B cell (primary cell): ENCODE measurements around the gene RPL28. TPM values are rescaled to one million over a fixed set of nuclear protein-coding genes. Genes with fewer than 3 reads are reported as not detected.

ENCODE experiments used
- ATAC-seq: fragments of 200-7000 bp; cut with Tn5 transposase; one replicate; pipeline ENCODE4 v1.10.0; 2021; ENCODE audit warnings: low read depth, mild to moderate bottlenecking, moderate number of reproducible peaks, moderate library complexity
- CTCF ChIA-PET: fragments of 350-600 bp; sonication (Branson Sonifier 250); formaldehyde crosslinking; loops from one replicate; lab custom pipeline; 2021; ENCODE audit warnings: antibody characterized with exemption, inconsistent platforms; lab: Charles Lee
- POLR2A ChIA-PET: fragments of 350-600 bp; sonication (Branson Sonifier 250); formaldehyde crosslinking; loops from one replicate; lab custom pipeline; 2021; ENCODE audit warnings: antibody characterized with exemption; lab: Charles Lee
- DNase-seq: peaks from one replicate; pipeline ENCODE4 v3.0.0; 2013
- H2AFZ ChIP-seq: 2 replicates; pipeline ENCODE4 v1.6.1; 2012; ENCODE audit warnings: mild to moderate bottlenecking, low read depth, low read length; ENCODE audit not compliant: insufficient read depth, poor library complexity, severe bottlenecking
- H3K27ac ChIP-seq, 2 donors: 1 replicate in 1 of 2; 2 replicates in 1 of 2; pipeline ENCODE4 v1.5.1; 2012 to 2013; ENCODE audit warnings: low read length in 2 of 2, mild to moderate bottlenecking in 2 of 2, moderate library complexity in 1 of 2
- H3K27me3 ChIP-seq, 4 experiments: fragments of 200-600 bp in 1 of 4; sonication (generic) in 1 of 4; replicated peaks in 1 of 4; 1 replicate in 2 of 4; 2 replicates in 2 of 4; pipeline versions ENCODE4 v1.6.1 to v1.7.0; 2013 to 2016; ENCODE audit warnings: low read length in 3 of 4, mild to moderate bottlenecking in 2 of 4, mixed read lengths in 1 of 4, moderate library complexity in 1 of 4; ENCODE audit not compliant: insufficient read depth in 4 of 4, control insufficient read depth in 3 of 4; ENCODE audit errors: control extremely low read depth in 1 of 4
- H3K36me3 ChIP-seq, 2 experiments: replicated peaks in 1 of 2; 1 replicate in 1 of 2; 2 replicates in 1 of 2; pipeline versions ENCODE4 v1.6.1 to v1.7.1; 2013; ENCODE audit warnings: low read length in 1 of 2; ENCODE audit not compliant: insufficient read depth in 2 of 2, control insufficient read depth in 1 of 2; ENCODE audit errors: control extremely low read depth in 1 of 2, extremely low read depth in 1 of 2
- H3K4me1 ChIP-seq, 2 donors: fragments of 200-600 bp in 1 of 2; sonication (generic) in 1 of 2; 1 replicate in 1 of 2; 2 replicates in 1 of 2; pipeline versions ENCODE4 v1.5.1 to v1.6.1; 2013 to 2017; ENCODE audit warnings: low read length in 2 of 2; ENCODE audit not compliant: control insufficient read depth in 2 of 2, insufficient read depth in 2 of 2
- H3K4me2 ChIP-seq: replicated peaks from 2 replicates; pipeline ENCODE3; 2012; ENCODE audit warnings: mild to moderate bottlenecking, low read depth, low read length; ENCODE audit not compliant: poor library complexity, severe bottlenecking
- H3K4me3 ChIP-seq, 5 experiments: fragments of 200-600 bp in 1 of 5; sonication (generic) in 1 of 5; 1 replicate in 3 of 5; 2 replicates in 2 of 5; pipeline versions ENCODE4 v1.5.1 to v1.7.0; 2011 to 2016; ENCODE audit warnings: low read length in 4 of 5, mild to moderate bottlenecking in 4 of 5, low read depth in 2 of 5, control low read depth in 1 of 5, moderate library complexity in 1 of 5; ENCODE audit not compliant: insufficient read depth in 1 of 5; ENCODE audit errors: control extremely low read depth in 1 of 5, extremely low read depth in 1 of 5
- H3K79me2 ChIP-seq: fragments of 200-600 bp; sonication (generic); one replicate; pipeline ENCODE4 v1.6.0; 2016; ENCODE audit warnings: low read length; ENCODE audit not compliant: control insufficient read depth, insufficient read depth
- H3K9ac ChIP-seq: fragments of 200-600 bp; sonication (generic); 2 replicates; pipeline ENCODE4 v1.6.1; 2017; ENCODE audit warnings: mild to moderate bottlenecking, low read length, moderate library complexity
- H3K9me3 ChIP-seq, 3 donors: one replicate each; pipeline versions ENCODE4 v1.6.1 to v1.7.1; 2013; ENCODE audit warnings: low read length in 2 of 3; ENCODE audit not compliant: control insufficient read depth in 2 of 3, insufficient read depth in 1 of 3; ENCODE audit errors: control extremely low read depth in 1 of 3
- H4K20me1 ChIP-seq: 2 replicates; pipeline ENCODE4 v1.6.0; 2012; ENCODE audit warnings: mild to moderate bottlenecking, low read length; ENCODE audit not compliant: insufficient read depth, control insufficient read depth, poor library complexity, severe bottlenecking
- H3K27ac Mint-ChIP-seq: one replicate; pipeline ENCODE4 v1.8.0; 2021; ENCODE audit warnings: mixed read lengths
- H3K27me3 Mint-ChIP-seq: one replicate; pipeline ENCODE4 v1.8.0; 2021; ENCODE audit warnings: mixed read lengths
- H3K4me1 Mint-ChIP-seq: one replicate; pipeline ENCODE4 v1.8.0; 2021; ENCODE audit warnings: mixed read lengths
- H3K4me3 Mint-ChIP-seq: one replicate; pipeline ENCODE4 v1.8.0; 2021; ENCODE audit warnings: mixed read lengths
- H3K9me3 Mint-ChIP-seq: one replicate; pipeline ENCODE4 v1.8.0; 2022; ENCODE audit warnings: mixed read lengths; ENCODE audit not compliant: insufficient read depth
- CTCF ChIP-seq: fragments of 200-600 bp; IDR thresholded peaks from one replicate; pipeline ENCODE4 v1.8.0; 2022; ENCODE audit warnings: antibody characterized with exemption, mild to moderate bottlenecking
- EZH2 ChIP-seq: IDR thresholded peaks from 2 replicates; pipeline ENCODE4 v1.6.1; 2012; ENCODE audit warnings: borderline replicate concordance, low read depth, mild to moderate bottlenecking, moderate library complexity, low read length; ENCODE audit not compliant: insufficient read depth, poor library complexity, severe bottlenecking
- WGBS: methylation state at CpG from one replicate; pipeline ENCODE4 v1.1.5; 2013; ENCODE audit warnings: missing lambda C conversion rate; ENCODE audit not compliant: insufficient coverage; 5-methylcytosine and 5-hydroxymethylcytosine counted together
- intact Hi-C: fragments of 100-400 bp; cut with micrococcal nuclease; formaldehyde crosslinking; loops from one replicate; pipeline ENCODE4 v1.10.0; 2022
- polyA plus RNA-seq: library from polyadenylated mRNA; depleted of rRNA; stranded (reverse); fragments of >200 nt; gene quantifications from 2 replicates; pipeline ENCODE4 v1.2.3, GENCODE V29; 2012
- total RNA-seq, 2 donors: library from RNA; stranded (reverse); fragments of 120-200 nt in 1 of 2; gene quantifications; 1 replicate in 1 of 2; 2 replicates in 1 of 2; pipeline versions ENCODE4 v1.2.3 to v1.2.4, GENCODE V29; 2013 to 2022

RPL28 gene
- total and polyA plus RNA-seq, 2 donors (not counting 1 experiment from before 2014, with no cell fraction given) = 2,578 to 4,661 TPM

- intact Hi-C loops = no loop called here
- H3K4me1 Mint-ChIP-seq = peaks cover 23% of the 10 kb centered on the region
- Histone ChIP-seq H3K27ac (no peak overlapping the region), H4K20me1 (no peaks in the 10 kb centered on the region), H3K4me1 (peaks cover 23 to 29% of the 10 kb centered on the region in 2 donors), H3K36me3 (no peaks in the 10 kb centered on the region), H3K9ac (no peak overlapping the region), H3K4me3 (no peak overlapping the region), H3K4me2 (peak overlapping the region; percentile 79), H3K79me2 (no peaks in the 10 kb centered on the region), H2AFZ (no peak overlapping the region), H3K27me3 (peaks cover 0 to 60% (median 24%) of the 10 kb centered on the region in 4 experiments), H3K9me3 (peaks cover 0 to 18% (median 0%) of the 10 kb centered on the region in 3 donors)
- ChIA-PET CTCF (no interaction called here), POLR2A (no interaction called here)
- 76% methylated on average over 25 of the region's 25 CpGs for WGBS
- ATAC-seq (no peak), DNase-seq (no peak)
- H3K27me3 Mint-ChIP-seq = peaks cover 44% of the 10 kb centered on the region
- TF ChIP-seq EZH2 (no peak), CTCF (no peak)
- no peaks in the 10 kb centered on the region for H3K9me3 Mint-ChIP-seq
- H3K27ac Mint-ChIP-seq = no peak overlapping the region
- peak overlapping the region; percentile 82 for H3K4me3 Mint-ChIP-seq
Measured at GRCh38 chr19:55352549-55353145, 33.1 kb upstream of the RPL28 start.

- ATAC-seq (no peak), DNase-seq (peak; percentile 41)
- POLR2A ChIA-PET = no interaction called here
- peaks cover 23% of the 10 kb centered on the region for H3K4me1 Mint-ChIP-seq
- Histone ChIP-seq H3K4me1 (peaks cover 23 to 29% of the 10 kb centered on the region in 2 donors), H3K27ac (no peak overlapping the region), H3K9ac (peak overlapping the region; percentile 45), H3K4me3 (peak overlapping the region; percentile 27 to 51 (median 33)), H3K36me3 (no peaks in the 10 kb centered on the region), H3K27me3 (peaks cover 0 to 60% (median 24%) of the 10 kb centered on the region in 4 experiments), H3K79me2 (no peaks in the 10 kb centered on the region), H2AFZ (peak overlapping the region; percentile 73), H4K20me1 (no peaks in the 10 kb centered on the region), H3K9me3 (peaks cover 0 to 18% (median 0%) of the 10 kb centered on the region in 3 donors), H3K4me2 (peak overlapping the region; percentile 79)
- 9% methylated on average over 18 of the region's 24 CpGs for WGBS
- intact Hi-C loops = no loop called here
- CTCF ChIA-PET = interaction anchor here (0.9 kb wide), 1 partner anchor 212 kb away, joined by 4 read pairs; no protein-coding TSS in a partner anchor
- peak overlapping the region; percentile 82 for H3K4me3 Mint-ChIP-seq
- H3K27me3 Mint-ChIP-seq = peaks cover 44% of the 10 kb centered on the region
- H3K9me3 Mint-ChIP-seq = no peaks in the 10 kb centered on the region
- H3K27ac Mint-ChIP-seq = no peak overlapping the region
- TF ChIP-seq CTCF = no peak
- TF ChIP-seq EZH2 = no peak
Measured at GRCh38 chr19:55353356-55353802, 32.4 kb upstream of the RPL28 start.
